ENCODE data around the gene MINAR1.

The MINAR1 gene

DNA sequence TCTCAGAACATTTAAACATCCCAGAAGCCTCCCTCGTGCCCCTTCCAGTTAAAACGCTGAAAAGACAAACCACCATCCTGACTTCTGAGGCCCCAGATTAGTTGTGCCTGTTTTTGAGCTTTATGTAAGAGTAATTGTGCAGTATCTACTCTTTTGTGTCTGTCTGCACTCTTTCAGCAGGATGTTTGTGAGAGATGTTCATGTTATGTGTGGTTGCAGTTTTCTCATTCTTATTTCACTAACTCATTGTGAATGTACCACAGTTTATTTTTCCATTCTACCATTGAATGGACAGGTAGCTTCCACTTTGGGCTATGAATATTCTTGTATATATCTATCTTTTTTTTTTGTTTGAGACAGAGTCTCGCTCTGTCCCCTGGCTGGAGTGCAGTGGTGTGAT lies 40.3 kb downstream of the MINAR1 start:
- H3K36me3 ChIP-seq (ENCODE audit: insufficient read depth, low read length): no peaks in the 10 kb centered on the region
- H3K9ac ChIP-seq (ENCODE audit: low read length): no peak overlapping the region
- H3K9me2 ChIP-seq (ENCODE audit: low read depth, low read length): no peaks in the 10 kb centered on the region
- no peak overlapping the region for H3K4me3 ChIP-seq (ENCODE audit: low read depth, low read length, poor library complexity, severe bottlenecking)
- H3K27me3 ChIP-seq (ENCODE audit: insufficient read depth, low read length): no peaks in the 10 kb centered on the region
- H3K79me2 ChIP-seq (ENCODE audit: insufficient read depth, low read length): no peaks in the 10 kb centered on the region
- H3K9me3 ChIP-seq (ENCODE audit: low read length): no peaks in the 10 kb centered on the region
- no peaks in the 10 kb centered on the region for H3K4me1 ChIP-seq (ENCODE audit: insufficient read depth, low read length, severe bottlenecking)
- H3K4me2 ChIP-seq (ENCODE audit: low read length): no peak overlapping the region
- TF ChIP-seq EZH2 (IDR thresholded peaks at IDR 0.05; ENCODE audit: borderline replicate concordance, low read length): no peak
- TF ChIP-seq, protein P1, sequence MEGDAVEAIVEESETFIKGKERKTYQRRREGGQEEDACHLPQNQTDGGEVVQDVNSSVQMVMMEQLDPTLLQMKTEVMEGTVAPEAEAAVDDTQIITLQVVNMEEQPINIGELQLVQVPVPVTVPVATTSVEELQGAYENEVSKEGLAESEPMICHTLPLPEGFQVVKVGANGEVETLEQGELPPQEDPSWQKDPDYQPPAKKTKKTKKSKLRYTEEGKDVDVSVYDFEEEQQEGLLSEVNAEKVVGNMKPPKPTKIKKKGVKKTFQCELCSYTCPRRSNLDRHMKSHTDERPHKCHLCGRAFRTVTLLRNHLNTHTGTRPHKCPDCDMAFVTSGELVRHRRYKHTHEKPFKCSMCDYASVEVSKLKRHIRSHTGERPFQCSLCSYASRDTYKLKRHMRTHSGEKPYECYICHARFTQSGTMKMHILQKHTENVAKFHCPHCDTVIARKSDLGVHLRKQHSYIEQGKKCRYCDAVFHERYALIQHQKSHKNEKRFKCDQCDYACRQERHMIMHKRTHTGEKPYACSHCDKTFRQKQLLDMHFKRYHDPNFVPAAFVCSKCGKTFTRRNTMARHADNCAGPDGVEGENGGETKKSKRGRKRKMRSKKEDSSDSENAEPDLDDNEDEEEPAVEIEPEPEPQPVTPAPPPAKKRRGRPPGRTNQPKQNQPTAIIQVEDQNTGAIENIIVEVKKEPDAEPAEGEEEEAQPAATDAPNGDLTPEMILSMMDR (IDR thresholded peaks at IDR 0.05; ENCODE audit: low read length): no peak
- H4K20me1 ChIP-seq (ENCODE audit: insufficient read depth, low read length): no peaks in the 10 kb centered on the region
- no peak overlapping the region for H2AFZ ChIP-seq (ENCODE audit: low read length)
- no peaks in the 10 kb centered on the region for H3F3A ChIP-seq (ENCODE audit: insufficient read depth, low read length)
- no peak overlapping the region for H3K27ac ChIP-seq (ENCODE audit: low read depth, low read length, poor library complexity, severe bottlenecking)

DNA sequence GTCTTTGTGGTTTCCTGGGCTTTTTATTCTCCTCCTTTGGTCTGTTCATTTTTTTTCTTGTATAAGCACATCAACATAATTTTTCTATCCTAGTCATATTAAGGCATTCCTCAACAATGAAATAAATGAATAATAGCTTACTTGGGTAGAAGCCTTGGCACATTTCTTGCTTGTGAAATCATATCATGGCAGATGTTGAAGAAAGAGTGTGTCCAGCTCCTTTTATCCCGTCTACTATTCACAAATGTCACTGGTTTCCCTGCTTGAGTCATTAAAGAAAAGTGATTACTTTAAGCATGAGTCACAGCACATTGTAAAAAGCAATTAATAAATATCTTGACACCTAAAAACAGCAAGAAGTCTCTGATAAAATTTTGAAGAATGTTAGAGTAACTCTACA lies 42.1 kb downstream of the MINAR1 start:
- H3K27me3 ChIP-seq (ENCODE audit: insufficient read depth, low read length): no peaks in the 10 kb centered on the region
- no peak overlapping the region for H3K27ac ChIP-seq (ENCODE audit: low read depth, low read length, poor library complexity, severe bottlenecking)
- H3K9me2 ChIP-seq (ENCODE audit: low read depth, low read length): no peaks in the 10 kb centered on the region
- no peaks in the 10 kb centered on the region for H4K20me1 ChIP-seq (ENCODE audit: insufficient read depth, low read length)
- no peaks in the 10 kb centered on the region for H3K79me2 ChIP-seq (ENCODE audit: insufficient read depth, low read length)
- no peak overlapping the region for H3K9ac ChIP-seq (ENCODE audit: low read length)
- no peak overlapping the region for H3K4me2 ChIP-seq (ENCODE audit: low read length)
- TF ChIP-seq EZH2 (IDR thresholded peaks at IDR 0.05; ENCODE audit: borderline replicate concordance, low read length): no peak
- TF ChIP-seq, protein P1 (IDR thresholded peaks at IDR 0.05; ENCODE audit: low read length): no peak
- H3F3A ChIP-seq (ENCODE audit: insufficient read depth, low read length): no peaks in the 10 kb centered on the region
- H3K9me3 ChIP-seq (ENCODE audit: low read length): no peaks in the 10 kb centered on the region
- H3K4me1 ChIP-seq (ENCODE audit: insufficient read depth, low read length, severe bottlenecking): no peaks in the 10 kb centered on the region
- H2AFZ ChIP-seq (ENCODE audit: low read length): no peak overlapping the region
- H3K4me3 ChIP-seq (ENCODE audit: low read depth, low read length, poor library complexity, severe bottlenecking): no peak overlapping the region
- no peaks in the 10 kb centered on the region for H3K36me3 ChIP-seq (ENCODE audit: insufficient read depth, low read length)

DNA sequence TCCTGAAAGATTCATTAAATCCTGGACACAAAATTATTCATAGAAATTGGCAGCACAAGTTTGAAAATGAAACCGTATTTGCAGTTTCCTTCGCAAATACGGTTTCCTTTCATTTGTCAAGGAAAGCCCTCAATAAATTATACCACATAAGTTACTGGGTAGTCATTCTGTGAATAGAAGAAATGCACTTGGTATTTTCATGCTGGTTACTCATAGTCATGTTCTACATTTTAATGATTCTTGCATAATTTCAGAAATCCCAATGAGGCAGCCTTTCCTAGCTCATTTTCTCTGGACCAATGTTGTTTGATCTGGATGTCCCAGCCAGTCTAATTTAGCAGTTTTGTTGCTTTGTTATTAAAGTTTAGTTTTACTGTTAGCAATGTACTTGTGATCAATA lies 43.2 kb downstream of the MINAR1 start:
- Histone ChIP-seq H3K4me2 (ENCODE audit: low read length) (no peak overlapping the region), H3K9ac (ENCODE audit: low read length) (no peak overlapping the region), H2AFZ (ENCODE audit: low read length) (no peak overlapping the region), H3K27ac (ENCODE audit: low read depth, low read length, poor library complexity, severe bottlenecking) (no peak overlapping the region), H3K4me3 (ENCODE audit: low read depth, low read length, poor library complexity, severe bottlenecking) (no peak overlapping the region), H3K9me2 (ENCODE audit: low read depth, low read length) (no peaks in the 10 kb centered on the region), H4K20me1 (ENCODE audit: insufficient read depth, low read length) (no peaks in the 10 kb centered on the region), H3K79me2 (ENCODE audit: insufficient read depth, low read length) (no peaks in the 10 kb centered on the region), H3K4me1 (ENCODE audit: insufficient read depth, low read length, severe bottlenecking) (no peaks in the 10 kb centered on the region), H3K27me3 (ENCODE audit: insufficient read depth, low read length) (no peaks in the 10 kb centered on the region), H3F3A (ENCODE audit: insufficient read depth, low read length) (no peaks in the 10 kb centered on the region), H3K36me3 (ENCODE audit: insufficient read depth, low read length) (no peaks in the 10 kb centered on the region), H3K9me3 (ENCODE audit: low read length) (no peaks in the 10 kb centered on the region)
- no peak for TF ChIP-seq EZH2 (IDR thresholded peaks at IDR 0.05; ENCODE audit: borderline replicate concordance, low read length)
- TF ChIP-seq, protein P1 (IDR thresholded peaks at IDR 0.05; ENCODE audit: low read length): no peak

Data from OCI-LY1 (cell line).